ENCODE data around the gene SGIP1. TPM values are rescaled to one million over a fixed set of nuclear protein-coding genes. Genes with fewer than 3 reads are reported as not detected.

SGIP1 gene
- polyA plus RNA-seq, 1 experiment = 110 TPM

GRCh38 chr1:66519992-66520391, 14.0 kb upstream of the SGIP1 start:
- POLR2A ChIA-PET = no interaction called here
- Histone ChIP-seq H3K27ac (ENCODE audit: low read depth, low read length) (no peak overlapping the region), H3K27me3 (ENCODE audit: control insufficient read depth, insufficient read depth, low read length) (no peaks in the 10 kb centered on the region), H3K9me3 (ENCODE audit: control insufficient read depth, insufficient read depth, low read length) (no peaks in the 10 kb centered on the region), H3K4me3 (ENCODE audit: low read depth, low read length) (no peak overlapping the region)
- TF ChIP-seq CTCF (IDR thresholded peaks at IDR 0.05; ENCODE audit: low read depth, low read length) = no peak
- CTCF ChIA-PET = interaction anchor here (3.5 kb wide), 1 partner anchor 16 kb away, joined by 23 read pairs; no protein-coding TSS in a partner anchor
- DNase-seq (ENCODE audit: low read depth, low spot score) = no peak

- no peak for DNase-seq (ENCODE audit: low read depth, low spot score)
- no peaks in the 10 kb centered on the region for H3K27me3 ChIP-seq (ENCODE audit: control insufficient read depth, insufficient read depth, low read length)
- no peak for TF ChIP-seq CTCF (IDR thresholded peaks at IDR 0.05; ENCODE audit: low read depth, low read length)
- no peak overlapping the region for H3K4me3 ChIP-seq (ENCODE audit: low read depth, low read length)
- no peaks in the 10 kb centered on the region for H3K9me3 ChIP-seq (ENCODE audit: control insufficient read depth, insufficient read depth, low read length)
- CTCF ChIA-PET = interaction anchor here (3.5 kb wide), 1 partner anchor 17 kb away, joined by 23 read pairs; no protein-coding TSS in a partner anchor
- POLR2A ChIA-PET = no interaction called here
- no peak overlapping the region for H3K27ac ChIP-seq (ENCODE audit: low read depth, low read length)
Measured at GRCh38 chr1:66520655-66521054, 13.3 kb upstream of the SGIP1 start.

GRCh38 chr1:66521721-66522365, 12.1 kb upstream of the SGIP1 start:
- no peaks in the 10 kb centered on the region for H3K27me3 ChIP-seq (ENCODE audit: control insufficient read depth, insufficient read depth, low read length)
- ChIA-PET CTCF (interaction anchor here (0.5 to 3.5 kb wide), 7 partner anchors 10 to 279 kb away, joined by 3 to 23 read pairs (median 3); no protein-coding TSS in a partner anchor), POLR2A (interaction anchor here (1.0 to 2.0 kb wide), 2 partner anchors 12 to 16 kb away, joined by 3 to 8 read pairs; partner anchors contain the start of gene SGIP1)
- H3K9me3 ChIP-seq (ENCODE audit: control insufficient read depth, insufficient read depth, low read length) = no peaks in the 10 kb centered on the region
- no peak for TF ChIP-seq CTCF (IDR thresholded peaks at IDR 0.05; ENCODE audit: low read depth, low read length)
- H3K4me3 ChIP-seq (ENCODE audit: low read depth, low read length) = no peak overlapping the region
- no peak overlapping the region for H3K27ac ChIP-seq (ENCODE audit: low read depth, low read length)
- peak; percentile 66 for DNase-seq (ENCODE audit: low read depth, low spot score)

GRCh38 chr1:66523562-66523961, 10.4 kb upstream of the SGIP1 start:
- DNase-seq (ENCODE audit: low read depth, low spot score) = no peak
- Histone ChIP-seq H3K9me3 (ENCODE audit: control insufficient read depth, insufficient read depth, low read length) (no peaks in the 10 kb centered on the region; the same call in 1 of the 2 replicates), H3K27me3 (ENCODE audit: control insufficient read depth, insufficient read depth, low read length) (no peaks in the 10 kb centered on the region), H3K4me3 (ENCODE audit: low read depth, low read length) (no peak overlapping the region), H3K27ac (ENCODE audit: low read depth, low read length) (no peak overlapping the region)
- ChIA-PET CTCF (no interaction called here), POLR2A (no interaction called here)
- no peak for TF ChIP-seq CTCF (IDR thresholded peaks at IDR 0.05; ENCODE audit: low read depth, low read length)

- ChIA-PET CTCF (interaction anchor here (0.7 to 11.4 kb wide), 2 partner anchors 21 kb away, joined by 3 to 66 read pairs; no protein-coding TSS in a partner anchor), POLR2A (no interaction called here)
- Histone ChIP-seq H3K27ac (ENCODE audit: low read depth, low read length) (no peak overlapping the region), H3K9me3 (ENCODE audit: control insufficient read depth, insufficient read depth, low read length) (no peaks in the 10 kb centered on the region; the same call in 1 of the 2 replicates), H3K27me3 (ENCODE audit: control insufficient read depth, insufficient read depth, low read length) (no peaks in the 10 kb centered on the region), H3K4me3 (ENCODE audit: low read depth, low read length) (no peak overlapping the region)
- DNase-seq (ENCODE audit: low read depth, low spot score) = no peak
- no peak for TF ChIP-seq CTCF (IDR thresholded peaks at IDR 0.05; ENCODE audit: low read depth, low read length)
Measured at GRCh38 chr1:66525086-66525485, 8.9 kb upstream of the SGIP1 start.

All from AG04450 (cell line).